Stimulated activated CD4-positive, alpha-beta T cell treated with anti-CD3 and anti-CD28 coated beads, Interleukin-1b, Interleukin-23, amount 100 ng/mL, for 24 hours (primary cell): ENCODE results near the gene CD6.
"Not testable (repeated sequence)": the region's sequence is repeated elsewhere in the genome, so short reads cannot be mapped to it uniquely, and the experiment has no call there.

Experiments
- DNase-seq, 4 experiments: peaks; one replicate each; pipeline ENCODE4 v3.0.0-alpha.2; 2020; ENCODE audit warnings: low read depth in 4 of 4, low spot score in 1 of 4

Gene CD6

DNA sequence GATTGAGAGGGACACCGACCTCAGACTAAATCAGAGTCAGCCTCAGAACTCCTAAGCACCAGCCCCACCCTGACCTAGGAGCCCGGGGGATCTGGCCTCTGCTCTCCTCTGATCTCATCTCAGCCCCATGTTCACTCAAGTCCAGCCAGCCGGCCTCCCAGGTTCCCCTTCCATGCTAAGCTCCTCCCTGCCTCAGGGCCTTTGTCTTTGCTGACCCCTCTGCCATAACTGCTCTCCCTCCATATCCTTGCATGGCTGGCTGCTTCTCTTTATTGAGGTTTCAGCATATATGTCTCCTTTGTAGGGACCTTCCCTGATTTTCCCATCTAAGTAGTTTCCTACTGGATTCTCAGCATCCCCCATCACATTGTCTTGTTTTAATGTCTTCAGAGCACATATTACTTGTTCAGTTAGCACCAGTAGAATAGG, 18.7 kb upstream of the CD6 start:
- no peak for DNase-seq

DNA sequence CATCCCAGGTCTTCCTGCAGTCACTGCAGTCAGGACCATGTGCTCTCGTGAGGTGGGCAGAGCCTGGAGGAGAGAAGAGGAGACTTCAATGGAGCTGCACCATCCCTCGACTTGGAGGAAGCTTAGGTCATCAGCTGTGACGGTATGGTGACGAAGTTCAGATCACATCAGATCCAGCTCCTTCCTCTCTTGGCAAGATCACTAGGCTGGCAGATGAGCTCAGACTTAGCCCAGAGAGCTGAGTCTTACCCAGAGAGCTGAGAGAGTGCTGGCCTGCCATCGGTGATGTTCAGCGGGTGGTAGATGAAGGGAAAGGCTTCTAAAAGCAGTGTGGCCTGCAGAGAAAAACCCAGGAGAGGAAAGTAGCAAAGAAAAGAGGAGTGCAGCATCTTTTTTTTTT, 17.7 kb upstream of the CD6 start:
- DNase-seq: no peak

DNA sequence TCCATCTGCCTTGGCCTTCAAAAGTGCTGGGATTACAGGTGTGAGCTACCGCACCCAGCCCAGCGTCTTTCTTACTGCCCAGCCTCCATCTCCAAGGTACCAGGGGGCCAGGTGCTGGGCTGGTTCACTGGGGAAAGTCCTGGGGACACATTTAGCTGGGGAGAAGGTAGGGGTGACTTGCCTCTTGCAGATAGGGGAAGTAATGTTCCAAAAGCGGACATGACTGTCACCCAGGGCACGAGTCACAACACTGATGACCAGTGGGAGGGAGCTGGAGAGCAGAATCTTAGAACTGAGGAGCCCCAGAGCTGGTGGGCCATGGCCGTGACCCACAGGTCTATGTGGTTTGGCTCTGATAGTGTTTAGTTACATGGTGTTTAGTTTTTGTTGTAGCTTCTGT, 17.1 kb upstream of the CD6 start:
- DNase-seq: no peak

DNA sequence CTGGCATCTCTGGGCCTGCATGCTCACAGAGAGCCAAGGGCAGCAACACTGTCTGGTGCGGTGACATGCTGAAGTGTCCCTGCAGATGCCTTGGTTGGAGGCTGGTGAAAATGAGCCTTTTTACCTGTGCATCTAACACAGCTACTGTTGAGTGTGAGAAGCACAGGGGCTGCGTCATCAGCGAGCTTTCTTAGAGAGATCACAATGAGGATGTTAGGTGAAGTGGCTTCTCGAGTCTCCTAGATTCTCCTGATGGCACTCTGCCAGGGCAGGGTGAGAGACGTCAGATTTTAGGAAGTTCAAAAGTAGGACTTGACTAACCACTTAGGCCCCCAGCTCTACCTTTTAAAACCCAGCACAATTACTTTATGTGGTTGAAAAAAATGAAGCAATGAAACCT, 15.9 kb upstream of the CD6 start:
- DNase-seq: no peak

DNA sequence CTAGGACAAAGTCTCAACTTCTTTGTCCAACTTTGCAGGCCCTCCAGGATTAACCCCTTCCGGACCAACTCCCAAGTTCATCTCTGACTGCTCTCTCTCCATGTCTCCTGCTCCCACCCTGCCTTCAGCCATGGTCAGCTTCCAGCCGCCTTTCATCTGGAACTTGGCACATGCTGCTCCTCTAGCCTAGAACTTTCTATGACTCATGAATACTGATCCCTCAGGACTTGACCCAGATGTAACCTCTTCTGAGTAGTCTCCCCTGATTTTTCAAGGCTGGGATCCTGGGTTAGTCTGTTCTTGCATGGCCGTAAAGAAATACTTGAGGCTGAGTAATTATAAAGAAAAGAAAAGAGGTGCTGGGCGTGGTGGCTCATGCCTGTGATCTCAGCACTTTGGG, 14.3 kb upstream of the CD6 start:
- no peak for DNase-seq

DNA sequence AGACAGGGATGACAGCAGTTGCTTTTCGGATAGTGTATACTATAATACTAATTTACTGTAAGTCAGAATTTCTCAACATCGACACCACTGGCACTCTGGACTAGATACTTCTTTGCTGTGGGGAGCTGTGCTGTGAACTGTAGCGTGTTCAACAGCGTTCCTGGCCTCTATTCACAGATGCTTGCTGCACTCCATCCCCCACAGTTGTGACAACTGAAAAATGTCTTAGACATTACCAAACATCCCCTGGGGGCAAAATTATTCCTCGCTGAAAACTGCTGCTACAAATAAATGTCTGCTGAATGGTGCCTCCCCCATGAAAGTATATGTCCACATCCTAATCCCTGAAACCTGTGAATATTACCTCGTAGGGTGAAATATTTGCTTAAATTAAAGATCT, 12.0 kb upstream of the CD6 start:
- DNase-seq: no peak

DNA sequence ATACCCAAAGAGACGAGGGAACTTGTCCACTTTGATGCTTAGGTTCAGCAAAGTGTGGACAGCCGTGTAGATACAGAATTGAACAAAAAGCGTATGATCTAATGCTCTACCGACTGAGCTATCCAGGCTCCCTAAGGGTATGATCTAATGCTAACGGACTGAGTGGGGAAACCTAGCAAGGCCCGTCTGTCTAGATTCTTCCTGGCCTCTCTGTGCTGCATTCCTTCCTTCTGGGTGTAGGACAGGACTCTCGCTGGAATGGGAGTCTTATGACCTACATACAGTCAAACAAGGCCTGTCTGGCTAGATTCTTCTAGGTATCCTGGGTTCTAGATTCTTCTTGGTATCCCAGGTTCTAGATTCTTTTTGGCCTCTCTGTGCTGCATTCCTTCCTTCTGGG, 11.1 kb upstream of the CD6 start:
- DNase-seq: no peak

DNA sequence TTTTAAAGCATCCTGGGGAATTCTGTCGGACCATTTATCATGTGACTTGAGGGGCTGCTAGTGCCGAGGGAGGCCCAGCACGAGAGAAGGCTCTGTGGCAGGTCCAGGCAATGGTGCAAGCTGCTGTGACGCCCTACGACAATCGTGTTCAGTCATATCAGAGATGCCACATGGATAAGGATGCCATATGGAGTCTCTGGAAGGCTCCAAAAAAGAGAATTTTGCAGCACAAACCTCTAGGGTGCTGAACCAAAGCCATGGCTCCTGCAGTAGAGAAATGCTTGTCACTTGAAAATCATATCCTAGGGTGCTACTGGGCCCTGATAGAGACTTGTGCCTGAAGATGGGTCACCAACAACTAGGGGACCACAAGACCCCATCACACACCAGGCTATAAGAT, 6.7 kb upstream of the CD6 start:
- no peak for DNase-seq

DNA sequence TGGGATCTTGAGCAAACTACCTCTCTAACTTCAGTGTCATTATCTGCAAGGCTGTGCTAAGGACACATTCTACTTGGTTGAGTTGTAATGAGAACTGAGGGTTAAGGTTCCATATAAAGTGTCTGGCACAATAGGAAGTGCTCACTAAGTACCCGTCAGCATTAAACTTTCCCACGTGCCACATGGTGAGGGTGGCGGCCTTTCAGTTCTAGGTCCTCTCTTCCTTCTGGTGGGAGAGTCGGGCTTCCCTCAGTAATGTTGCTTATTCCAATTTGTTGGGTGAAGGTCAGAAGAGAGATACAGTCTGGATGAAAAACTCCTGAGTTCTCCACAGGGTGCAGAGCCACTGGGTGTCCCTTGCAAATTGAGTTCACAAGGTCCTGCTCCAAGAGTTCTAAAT, 4.6 kb upstream of the CD6 start:
- no peak for DNase-seq

DNA sequence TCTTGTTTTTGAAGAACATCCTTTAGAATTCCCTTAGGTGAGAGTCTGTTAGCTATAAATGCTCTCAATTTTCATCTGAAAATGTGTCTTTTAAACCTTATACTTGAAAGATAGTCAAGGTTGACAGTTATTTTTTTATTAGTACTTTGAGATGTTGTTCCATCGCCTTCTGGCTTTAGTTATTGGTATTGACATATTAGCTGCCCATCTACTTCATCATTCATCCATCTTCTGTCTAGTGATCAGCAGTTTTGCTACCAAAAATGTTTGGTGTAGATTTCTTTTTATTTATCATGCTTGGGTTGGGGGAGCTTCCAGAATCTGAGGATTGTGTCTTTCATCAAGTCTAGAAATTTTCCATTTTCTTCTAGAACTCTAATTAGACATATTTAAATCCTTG, 3.3 kb upstream of the CD6 start:
- no peak for DNase-seq

DNA sequence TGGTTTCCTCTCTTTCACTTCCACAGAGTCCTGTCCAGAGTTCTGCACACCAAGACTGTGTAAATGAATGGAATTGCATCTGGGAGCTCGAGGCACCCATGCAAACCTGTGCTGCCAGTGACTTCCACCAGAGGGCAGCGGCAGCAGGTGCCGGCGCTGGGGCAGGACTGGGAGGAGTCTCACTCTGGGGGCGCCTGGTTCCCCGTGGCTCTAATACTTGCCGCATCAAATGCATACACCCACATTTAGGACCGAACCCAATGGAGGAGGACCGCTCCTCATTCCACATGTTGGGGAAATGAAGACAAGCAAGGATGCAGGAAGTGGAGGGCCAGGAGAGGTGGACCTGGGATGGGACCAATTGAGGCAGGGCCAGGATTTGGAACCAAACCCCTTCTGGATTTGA, 1.1 kb upstream of the CD6 start:
- DNase-seq: peak; percentile 52 to 79 (median 66)

DNA sequence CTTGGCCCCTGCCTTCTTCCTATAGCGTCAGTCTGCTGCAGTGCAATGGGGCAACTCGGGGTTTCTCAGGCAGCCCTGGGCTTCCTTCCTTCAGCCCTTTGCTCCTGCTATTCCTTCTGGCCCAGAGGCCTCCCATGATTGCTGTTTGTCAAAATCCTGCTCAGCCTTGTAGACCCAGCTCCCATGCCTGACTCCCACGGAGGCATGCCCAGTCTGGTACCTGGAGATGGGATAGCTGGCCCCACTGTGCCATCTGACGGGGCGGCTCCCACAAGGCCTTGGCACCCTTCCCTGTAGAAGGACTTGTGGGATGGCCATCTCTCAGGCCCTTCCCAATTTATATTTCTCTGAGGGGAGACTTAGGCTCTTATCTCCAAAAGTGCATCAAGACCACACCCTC, 590 bp upstream of the CD6 start:
- DNase-seq: no peak

DNA sequence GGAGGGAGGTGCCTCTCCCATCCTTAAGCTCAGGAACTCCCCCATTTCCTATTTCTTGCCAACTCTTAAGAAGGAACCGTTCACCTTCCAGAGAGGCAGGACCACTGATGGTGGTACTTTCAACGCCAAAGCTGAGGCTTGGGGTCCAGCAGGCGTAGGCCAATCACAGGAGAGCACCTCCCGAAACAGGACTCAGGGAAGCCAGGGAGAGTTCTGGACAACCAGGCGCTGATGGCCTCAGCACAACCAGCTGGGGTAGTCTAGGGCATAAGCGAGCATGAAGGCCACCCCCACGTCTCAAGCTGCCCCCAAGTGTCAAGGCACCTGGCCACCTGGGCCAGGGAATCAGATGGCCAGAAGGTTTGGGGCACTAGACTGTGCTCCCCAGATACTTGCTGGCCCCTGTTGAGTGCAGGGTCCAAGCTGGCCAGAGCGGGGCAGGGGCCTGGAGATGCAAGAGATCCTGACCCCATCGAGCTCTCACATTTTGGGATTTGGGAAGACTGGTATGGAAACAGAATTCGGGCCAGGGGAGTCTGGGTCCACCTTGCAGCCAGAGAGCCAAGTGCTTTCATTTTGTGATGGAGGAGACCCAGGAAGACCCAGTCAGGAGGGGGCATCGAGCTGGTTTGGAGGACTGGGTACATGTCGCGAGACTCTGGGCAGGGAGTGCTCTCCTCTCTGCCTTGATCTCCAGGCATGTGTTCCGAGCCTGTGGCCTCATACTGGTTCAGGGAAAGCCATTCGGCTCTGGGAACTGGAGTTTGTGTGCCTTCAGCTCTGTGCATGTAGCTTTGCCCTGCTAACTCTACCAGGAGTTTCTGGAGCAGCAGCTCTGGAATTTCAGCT, 926 bp downstream of the CD6 start:
- no peak for DNase-seq

DNA sequence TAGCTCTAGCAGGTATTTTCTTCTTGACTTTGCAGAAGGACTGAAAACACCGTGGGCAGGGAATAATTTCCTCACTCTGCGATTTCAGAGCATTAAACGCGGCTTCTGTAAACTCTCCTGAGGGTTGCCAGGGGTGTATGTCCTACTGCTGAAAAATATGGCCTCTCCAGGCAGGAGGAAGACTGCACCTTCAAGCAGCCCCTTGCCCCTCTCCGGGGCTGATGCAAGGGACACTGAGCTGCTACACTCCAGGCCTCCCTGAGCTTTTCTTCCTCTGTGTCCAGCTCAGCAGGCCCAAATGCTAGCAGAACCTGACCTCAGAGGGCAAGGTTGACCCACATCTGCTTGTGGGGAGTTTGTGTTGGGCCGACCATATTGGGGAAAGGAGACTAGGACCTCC, 2.2 kb downstream of the CD6 start:
- no peak for DNase-seq

DNA sequence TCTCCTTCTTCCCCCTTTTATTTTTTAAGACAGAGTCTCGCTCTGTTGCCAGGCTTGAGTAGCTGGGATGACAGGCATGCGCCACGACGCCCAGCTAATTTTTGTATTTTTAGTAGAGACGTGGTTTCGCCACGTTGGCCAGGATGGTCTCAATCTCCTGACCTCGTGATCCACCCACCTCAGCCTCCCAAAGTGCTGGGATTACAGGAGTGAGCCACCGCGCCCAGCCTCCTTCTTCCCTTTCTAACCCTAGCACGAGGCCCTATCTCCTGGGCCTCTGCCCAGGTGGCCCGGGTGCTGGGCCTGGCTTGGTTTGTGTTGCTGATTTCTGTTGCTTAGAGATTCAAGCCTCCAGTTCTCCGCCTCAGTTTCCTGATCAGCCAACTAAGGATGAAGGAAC, 2.8 kb downstream of the CD6 start:
- not testable (repeated sequence) for DNase-seq

DNA sequence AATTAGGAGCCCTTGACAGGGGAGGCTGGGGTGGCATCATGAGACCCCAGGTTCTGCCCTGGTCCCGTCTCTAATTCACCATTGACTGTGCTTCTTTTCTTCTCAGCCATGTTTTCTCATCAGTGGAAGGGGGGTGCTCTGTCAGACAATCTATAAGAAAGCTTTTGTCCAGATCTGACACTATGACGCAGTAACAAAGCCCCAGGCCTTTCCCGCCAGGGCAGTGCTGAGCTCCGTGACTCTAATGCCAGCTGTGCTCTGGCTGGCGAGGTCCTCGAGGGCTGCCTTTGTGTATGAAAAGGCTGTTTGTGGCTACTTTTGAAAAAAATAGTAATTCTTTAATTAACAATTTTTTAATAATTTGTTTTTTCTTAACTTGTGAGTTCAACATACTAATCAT, 3.2 kb downstream of the CD6 start:
- DNase-seq: no peak

DNA sequence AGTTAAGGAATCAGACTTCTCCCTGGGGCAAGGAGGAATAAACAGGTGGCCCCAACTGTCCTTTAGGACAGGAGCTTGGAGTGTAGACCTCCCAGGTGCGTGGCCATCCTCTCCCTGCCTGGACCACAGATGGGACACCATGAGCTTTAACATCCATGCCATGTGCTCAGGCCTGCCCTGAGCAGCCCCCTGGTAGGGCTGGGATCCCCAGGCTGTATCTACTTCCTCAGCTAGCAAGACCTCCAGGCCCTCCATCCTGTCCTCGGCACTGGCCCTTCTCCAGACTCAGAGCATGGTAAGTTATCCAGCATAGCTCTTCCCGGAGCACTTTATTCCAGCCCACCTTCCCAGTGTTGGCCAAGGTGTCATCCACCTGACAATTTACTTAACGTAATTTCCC, 5.7 kb downstream of the CD6 start:
- no peak for DNase-seq

DNA sequence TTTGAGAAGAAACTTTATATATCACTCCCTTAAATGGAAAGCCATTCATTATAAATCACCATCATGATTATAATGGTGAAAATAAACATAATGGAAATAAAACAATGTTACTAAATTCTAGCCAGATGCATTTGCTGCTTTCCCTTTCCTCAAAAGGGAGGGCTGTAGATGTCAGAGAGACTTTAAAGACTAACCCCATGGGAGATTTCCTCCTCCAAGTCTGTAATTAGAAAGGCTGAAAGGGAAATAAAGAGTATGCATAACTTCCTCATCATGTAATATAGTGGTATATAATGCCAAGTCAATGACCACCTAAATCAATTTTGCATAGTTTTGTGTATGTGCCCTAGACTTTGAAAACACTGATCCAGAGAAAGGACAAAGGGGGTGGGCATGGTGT, 6.4 kb downstream of the CD6 start:
- no peak for DNase-seq

DNA sequence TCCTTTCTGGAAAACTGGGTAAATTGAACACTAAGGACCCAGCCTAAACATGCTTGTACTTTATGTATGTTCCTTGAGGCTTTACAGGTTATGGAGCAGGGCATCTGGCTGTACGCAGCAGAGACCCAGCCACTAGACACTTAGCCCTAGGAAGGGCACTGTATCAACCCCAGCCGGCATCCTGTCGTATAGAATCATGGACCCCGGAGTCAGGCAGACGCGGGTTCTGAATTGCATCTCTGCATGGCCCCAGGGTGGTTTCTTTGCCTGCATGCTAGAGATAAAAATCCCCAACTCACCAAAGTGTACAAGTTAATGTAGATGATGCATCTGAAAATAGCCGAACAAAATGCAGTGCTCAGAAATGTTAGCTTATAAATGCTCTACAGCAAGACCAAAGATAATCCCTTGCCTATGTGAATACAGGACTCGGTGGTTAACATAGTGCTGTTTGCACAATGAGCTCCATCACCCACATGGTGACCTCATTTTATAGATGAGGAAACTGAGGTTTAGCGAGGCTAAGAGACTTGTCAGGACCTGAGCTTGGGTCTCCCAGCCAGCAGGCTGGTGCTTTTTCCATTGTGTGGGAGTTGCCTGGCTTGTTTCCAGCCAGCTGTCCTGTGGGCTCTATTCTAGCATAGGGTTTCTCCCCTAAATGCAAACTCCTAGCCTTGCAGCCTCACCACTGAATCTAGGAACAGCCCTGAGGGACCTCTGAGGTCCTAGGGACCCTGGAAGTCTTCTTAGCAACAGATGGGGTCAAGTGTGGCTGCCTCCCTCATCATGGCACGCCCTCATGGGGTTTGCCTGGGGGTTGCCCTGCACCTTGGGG, 7.3 kb downstream of the CD6 start:
- peak in 2 of 4 experiments; percentile 70 to 83 for DNase-seq

DNA sequence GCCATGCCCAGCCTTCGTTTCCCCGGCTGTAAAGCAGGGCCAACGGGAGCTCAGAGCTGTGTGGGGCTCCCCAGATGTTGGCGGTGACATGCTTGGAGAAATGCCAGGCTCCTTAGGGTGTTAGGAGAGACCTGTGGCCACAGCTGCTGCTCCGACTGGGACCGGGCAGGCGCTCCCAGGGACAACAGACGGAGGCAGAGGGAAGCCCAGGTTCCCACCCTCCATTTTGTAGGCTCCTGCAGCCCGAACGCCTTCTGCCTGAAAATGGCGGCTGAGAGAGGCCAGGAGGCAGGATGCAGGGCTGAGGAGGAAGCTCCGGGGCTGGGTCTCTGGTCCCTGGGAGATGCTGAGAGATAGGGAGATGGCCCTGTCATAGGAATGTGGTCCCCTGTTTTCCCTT, 10.0 kb downstream of the CD6 start:
- no peak for DNase-seq

DNA sequence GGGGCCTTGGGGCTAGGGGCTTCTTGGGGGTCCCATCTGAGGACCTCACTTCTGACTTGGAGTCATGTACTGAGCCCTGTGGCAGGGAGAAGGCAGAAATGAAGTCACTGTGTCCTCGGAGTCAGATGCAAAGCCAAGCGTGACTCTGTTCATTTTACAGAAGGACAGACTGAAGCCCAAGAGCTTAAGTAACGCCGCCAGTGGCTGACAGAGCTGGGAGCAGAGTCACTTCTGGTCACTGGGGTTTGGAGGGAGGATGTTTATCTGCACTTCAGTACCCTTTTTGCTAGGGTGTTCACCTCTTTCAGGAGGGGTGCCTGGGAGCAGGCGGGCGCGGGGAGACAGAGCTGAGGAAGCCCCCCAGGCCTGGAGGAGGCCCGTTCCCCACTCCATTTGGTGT, 10.7 kb downstream of the CD6 start:
- DNase-seq: no peak

DNA sequence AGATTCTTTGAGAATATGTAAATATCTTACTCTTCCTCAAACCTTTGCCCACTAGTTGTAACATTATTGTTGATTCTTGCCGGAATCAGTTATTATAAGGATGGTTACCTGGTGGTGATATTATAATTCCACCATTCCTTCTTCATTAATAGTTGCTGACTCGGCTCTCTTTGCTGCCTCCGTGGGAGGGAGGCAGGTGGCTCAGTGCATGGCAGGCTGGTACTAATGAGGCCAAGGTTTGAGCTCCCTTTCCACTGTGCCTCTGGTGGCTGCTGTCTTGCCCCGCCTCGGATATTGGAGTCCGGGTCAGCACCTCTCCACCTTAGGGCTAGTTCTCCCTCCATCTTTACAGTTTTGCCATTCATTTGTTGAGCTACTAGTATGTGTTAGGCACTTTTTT, 12.7 kb downstream of the CD6 start:
- no peak for DNase-seq

DNA sequence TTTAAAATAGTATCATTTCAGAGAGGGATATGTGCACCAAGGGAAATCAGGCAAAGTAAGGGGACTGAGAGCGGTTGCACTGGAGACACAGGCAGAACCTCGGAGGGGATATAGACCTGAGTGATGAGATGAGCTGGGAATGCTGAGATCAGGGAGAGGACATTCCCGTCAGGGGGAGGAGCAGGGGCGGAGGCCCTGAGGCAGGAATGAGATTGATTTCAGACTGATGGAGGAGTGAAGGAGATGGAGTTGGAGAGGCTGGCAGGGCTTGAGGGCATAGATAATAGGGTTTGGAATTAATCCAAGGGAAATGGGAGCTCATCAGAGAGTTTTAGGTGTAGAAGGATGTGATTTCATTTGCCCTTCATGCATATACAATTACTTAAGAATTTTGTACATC, 13.2 kb downstream of the CD6 start:
- DNase-seq: no peak
